GM18499 (cell line): Measurements from ENCODE around the gene CLTCL1.

Source experiments
- ATAC-seq: cut with Tn5 transposase; IDR thresholded peaks from one replicate; pipeline ENCODE4 v1.9.1; 2021; ENCODE audit warnings: moderate number of reproducible peaks; ENCODE audit not compliant: insufficient read depth, unreplicated experiment

The CLTCL1 gene

DNA sequence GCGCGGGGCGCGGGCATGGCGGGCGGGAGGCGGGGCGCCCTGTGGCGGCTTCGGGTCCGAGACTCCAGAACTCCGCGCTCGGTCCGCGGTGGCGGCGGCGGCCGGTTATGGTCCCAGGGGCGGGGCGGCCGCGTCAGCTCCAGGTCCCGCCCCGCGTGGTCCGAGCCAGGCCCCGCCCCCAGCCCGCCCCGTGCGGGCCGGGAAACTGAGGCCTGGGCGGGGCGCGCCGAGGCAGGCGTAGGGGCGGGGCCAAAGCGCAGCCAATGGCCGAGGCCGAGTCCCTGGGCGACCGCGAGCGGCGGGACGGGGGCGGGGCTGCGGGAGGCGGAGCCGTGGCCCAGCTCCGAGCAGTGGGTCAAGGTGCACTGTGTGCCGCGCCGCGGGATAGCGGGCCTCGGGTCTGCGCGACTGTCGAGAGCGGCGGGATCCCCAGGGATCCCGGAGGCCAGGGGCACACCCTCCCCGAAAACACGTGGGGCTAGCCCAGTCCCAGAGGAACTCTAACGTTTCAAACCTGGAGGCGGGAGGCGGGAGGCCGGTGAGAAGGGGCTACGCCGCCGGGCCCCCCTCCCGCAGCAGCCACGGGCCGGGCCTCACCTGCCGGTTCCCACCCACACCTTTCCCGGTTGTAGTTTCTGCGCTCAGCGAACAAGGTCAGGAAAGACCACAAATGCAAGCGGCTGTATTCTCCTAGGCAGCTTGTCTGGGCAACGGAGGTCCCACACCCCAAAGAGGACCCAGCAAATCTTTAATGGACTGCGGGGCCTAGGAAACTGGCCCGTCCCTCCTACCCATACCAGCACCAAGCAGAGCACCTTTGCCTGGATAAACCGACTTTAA lies 112.6 kb downstream of the CLTCL1 start, which contains the start of gene SLC25A1:
Gene SLC25A1 (minus strand): TSS at position 80 of the 840 bp plus-strand sequence. CDS start 63 bp downstream, at position 17.
- ATAC-seq, result no peak

- ATAC-seq, result no peak
Observed at GRCh38 chr22:19178065-19178656, 113.4 kb downstream of the CLTCL1 start.

DNA sequence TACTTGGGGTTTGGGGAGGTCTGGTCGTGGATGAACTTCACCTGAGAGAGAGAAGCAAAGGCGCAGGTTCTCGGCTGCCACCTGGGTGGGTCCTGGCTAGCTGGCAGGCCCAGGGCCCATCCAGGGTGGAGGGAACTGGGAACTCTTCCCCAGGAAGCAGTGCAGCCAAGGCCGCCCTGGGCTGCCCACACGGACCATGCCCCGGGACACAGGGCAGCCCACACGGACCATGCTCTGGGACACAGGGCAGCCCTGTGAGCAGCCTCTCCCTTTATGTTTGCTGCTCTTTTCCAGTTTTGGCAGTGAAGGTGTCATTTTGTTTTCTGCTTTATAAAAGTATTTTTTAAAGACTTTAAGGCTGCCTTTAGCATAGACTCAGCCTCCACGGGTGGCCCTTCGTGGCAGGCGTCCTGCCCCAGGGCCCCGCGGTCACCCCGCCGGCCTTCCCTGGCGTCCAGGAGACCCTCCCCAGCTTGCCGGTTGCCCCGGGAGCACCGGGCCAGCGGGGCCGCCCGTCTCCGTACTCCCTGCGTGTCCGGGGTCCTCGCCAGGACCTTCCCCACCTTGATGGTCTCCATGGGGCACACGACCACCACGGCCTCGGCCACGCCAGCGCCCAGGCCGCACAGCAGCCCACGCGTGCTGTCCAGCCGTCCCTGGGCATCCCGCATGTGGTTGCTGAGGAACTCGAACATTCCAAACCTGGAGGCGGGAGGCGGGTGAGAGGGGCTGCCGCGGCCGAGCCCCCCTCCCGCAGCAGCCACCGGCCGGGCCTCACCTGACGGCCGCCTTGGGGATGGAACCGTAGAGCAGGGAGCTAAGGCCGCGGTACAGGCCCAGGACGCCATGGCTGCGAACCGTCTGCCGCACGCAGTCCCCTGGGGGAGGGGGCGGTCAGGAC lies 114.1 kb downstream of the CLTCL1 start:
- ATAC-seq, result no peak

DNA sequence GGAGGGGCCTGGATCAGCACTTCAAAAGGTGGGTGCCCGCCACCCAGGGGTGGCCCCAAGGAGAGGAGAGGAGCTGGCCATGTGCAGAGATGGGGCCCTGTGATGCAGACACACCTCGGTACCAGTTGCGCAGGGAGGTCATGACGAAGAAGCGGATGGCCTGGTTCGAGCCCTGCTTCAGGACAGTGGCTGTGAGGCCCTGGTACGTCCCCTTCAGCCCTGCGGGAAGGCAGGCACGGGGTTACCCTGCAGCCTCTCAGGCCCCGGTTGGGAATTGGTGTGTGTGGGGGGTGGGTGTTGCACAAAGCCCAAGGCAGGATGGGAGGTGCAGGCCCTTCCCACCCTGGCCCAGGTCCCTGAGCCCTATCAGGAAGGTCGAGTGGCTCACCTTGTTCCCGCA lies 114.8 kb downstream of the CLTCL1 start:
- no peak for ATAC-seq

GRCh38 chr22:19176175-19176643 lies 115.3 kb downstream of the CLTCL1 start:
- no peak for ATAC-seq

DNA sequence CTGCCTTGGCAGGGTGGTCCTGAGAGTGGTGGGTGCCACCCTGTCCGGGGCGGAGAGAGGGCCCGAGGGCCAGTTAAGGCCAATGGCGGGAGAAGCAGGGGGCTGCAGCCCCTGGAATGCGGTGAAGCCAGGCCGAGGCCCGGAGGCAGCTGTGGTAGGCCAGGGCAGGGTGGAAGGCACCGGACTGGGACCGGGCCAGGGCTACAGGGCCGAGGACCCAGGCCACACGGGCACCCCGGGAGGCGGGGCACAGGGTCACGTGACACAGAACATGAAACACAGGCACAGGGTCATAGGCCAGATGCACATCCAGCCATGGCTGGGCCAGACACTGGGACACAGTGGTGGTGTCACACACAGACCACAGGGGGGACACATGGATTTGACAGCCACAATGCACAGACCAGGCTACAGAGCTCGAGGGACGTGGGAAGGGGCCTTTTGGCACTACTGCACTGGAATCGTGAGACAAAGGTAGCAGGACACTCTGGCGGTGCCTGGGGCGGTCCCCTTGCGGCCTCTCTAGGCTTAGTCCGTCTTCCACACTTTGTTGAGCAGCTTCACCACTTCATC lies 115.8 kb downstream of the CLTCL1 start:
- ATAC-seq, result no peak

DNA sequence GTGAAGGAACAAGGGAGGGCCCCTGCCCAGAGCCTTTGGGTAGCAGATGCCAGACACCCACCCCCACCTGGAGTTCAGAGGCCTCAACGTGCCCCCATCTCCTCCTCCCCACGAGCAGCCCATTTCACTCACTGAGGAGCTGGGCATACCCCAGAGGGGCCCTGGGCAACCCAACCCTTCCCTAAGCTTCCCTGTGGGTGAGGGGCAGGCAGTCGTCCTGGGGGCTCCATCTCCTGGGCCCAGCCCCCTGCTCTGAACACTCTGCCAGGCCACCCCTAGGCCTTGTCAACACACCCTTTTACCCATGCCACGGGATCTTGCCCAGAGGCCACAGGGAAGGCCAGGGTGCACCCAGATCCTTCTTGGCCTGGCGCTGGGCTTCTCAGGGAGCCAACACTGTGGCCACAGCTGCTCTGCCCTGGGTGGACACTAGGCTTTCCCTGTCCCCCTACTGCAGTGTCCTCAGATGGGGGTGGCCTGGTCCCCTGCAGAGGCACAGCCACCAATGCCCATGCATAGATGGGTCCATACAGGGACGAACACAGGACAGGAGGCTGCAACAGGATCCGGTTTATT lies 116.4 kb downstream of the CLTCL1 start:
- no peak for ATAC-seq

- ATAC-seq, result no peak
Observed at GRCh38 chr22:19174106-19175025, 117.2 kb downstream of the CLTCL1 start.

DNA sequence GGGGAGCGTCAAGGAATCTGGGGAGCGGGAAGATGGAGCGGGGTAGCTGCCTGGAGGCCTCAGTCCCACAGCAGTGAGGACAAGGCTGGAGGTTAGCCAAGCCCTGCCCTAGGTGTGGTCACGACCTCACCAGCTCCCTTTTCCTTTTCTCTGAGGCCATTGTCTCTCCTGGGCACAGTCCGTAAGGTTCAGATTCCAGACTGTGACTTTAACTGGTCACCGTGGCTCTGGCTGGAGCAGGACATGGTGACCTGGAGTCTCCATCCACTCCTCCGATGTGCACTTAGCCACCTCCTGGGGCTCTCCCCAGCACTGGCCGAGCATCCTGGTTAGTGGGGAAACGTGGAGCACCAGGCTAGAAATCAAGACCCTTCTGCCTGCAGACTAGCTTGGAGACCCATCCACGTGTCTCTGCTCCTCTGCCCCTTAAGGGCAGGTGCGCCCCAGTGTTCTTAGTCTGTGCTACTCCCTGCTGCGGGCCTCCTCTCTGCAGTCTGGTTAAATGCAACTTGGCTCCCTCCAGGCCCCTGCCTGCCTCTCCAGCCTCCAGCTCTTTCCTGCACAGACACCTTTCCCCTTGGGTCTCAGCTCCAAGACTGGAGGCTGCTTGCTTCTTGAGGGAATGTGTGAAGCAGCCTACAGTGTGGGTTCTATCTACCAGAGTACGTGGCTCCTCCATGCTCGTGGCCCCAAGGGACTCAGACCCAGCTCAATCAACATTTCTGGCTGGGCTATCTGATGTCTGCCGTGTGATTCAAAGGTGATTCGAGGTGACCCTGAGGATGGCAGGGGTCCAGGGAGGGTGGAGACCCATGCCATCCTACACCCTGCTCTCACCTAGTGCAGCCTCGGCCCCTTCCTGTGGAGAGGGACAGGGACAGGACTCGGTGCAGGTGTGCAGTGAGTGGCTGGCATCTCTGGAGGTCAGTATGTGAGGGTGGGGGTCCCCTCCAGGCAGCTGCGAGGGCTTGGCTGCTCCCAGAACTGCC lies 118.2 kb downstream of the CLTCL1 start:
- no peak for ATAC-seq

- ATAC-seq, result no peak
Observed at GRCh38 chr22:19172213-19173046, 119.1 kb downstream of the CLTCL1 start.

DNA sequence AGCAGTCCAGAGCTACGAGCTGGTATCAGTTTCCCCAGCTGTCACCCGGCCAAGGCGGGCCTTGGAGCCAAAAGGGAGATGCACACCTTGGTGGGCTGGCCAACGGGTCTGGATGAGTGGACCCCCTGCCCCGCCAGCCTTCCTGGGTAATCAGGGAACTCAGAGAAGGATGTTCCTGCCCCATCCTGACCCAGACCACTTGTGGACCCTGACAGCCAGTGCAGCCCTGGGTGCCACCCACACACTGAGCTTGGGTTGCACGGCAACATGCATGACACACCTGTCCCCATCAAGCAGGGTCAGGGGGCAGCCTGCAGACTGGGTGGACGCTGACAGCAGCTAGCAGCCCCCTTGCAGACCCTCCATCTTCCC lies 121.6 kb downstream of the CLTCL1 start:
- no peak for ATAC-seq

- no peak for ATAC-seq
Observed at GRCh38 chr22:19169002-19169946, 122.2 kb downstream of the CLTCL1 start.

- ATAC-seq, result no peak
Observed at GRCh38 chr22:19168088-19168890, 123.2 kb downstream of the CLTCL1 start.

- no peak for ATAC-seq
Observed at GRCh38 chr22:19167106-19167869, 124.2 kb downstream of the CLTCL1 start.
